GM13976 (cell line): ENCODE data around the gene GULP1.

Experiments
- DNase-seq: peaks from one replicate; pipeline ENCODE4 v3.0.0; 2012; ENCODE audit warnings: low spot score
- in situ Hi-C: fragments of 300-500 bp; cut with MboI; formaldehyde crosslinking; loops from one replicate; pipeline ENCODE4 v1.12.0; 2022; ENCODE audit warnings: low sequenced_read_pairs, mixed read lengths, inconsistent platforms; ENCODE audit not compliant: unreplicated experiment
- TF ChIP-seq, protein P1 (sequence below): IDR thresholded peaks from 2 replicates; pipeline ENCODE4 v1.5.1; 2012; ENCODE audit warnings: borderline replicate concordance, mild to moderate bottlenecking; ENCODE audit not compliant: insufficient read depth; ENCODE audit errors: extremely low read depth, missing control alignments, control extremely low read depth

GULP1 gene

DNA sequence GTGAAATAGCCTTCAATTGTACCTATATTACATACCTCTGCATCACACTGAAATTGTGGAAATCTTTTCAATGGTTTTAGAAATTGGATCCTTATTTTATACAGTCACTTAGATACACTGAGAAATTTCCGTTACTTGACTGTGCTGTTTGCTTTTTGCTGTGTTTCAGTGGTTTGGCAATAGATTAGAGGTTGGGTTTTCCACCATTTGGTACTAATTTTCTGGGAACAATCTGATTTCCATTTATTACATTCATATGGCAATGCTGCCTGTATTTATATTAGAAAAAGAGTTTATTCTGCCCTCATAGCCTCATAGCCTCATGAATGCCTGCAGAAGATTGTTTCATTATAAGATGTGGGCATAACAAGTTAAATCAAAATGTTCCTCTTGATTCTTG is 285.0 kb downstream of the GULP1 start:
- no peak for DNase-seq
- in situ Hi-C loops, result no loop called here

DNA sequence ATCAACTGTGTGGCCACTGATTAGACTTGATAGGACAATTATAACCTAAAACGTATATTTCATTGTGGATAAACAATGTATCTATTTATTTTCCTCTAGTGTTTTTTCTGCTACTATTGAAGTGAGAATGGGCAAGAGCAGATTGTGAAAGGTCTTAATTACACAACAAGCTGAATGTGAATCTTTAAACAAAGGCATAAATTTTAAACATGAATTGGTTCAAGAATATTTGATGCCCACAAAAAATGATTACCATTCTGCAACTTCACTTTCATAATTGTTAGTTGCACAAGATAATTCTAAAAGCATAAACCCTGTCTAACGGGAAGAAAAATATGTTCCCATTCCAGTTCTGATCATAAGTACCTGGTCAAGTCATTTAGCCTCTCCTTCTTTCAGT is 285.6 kb downstream of the GULP1 start:
- in situ Hi-C loops, result no loop called here
- no peak for DNase-seq
- TF ChIP-seq, protein P1, sequence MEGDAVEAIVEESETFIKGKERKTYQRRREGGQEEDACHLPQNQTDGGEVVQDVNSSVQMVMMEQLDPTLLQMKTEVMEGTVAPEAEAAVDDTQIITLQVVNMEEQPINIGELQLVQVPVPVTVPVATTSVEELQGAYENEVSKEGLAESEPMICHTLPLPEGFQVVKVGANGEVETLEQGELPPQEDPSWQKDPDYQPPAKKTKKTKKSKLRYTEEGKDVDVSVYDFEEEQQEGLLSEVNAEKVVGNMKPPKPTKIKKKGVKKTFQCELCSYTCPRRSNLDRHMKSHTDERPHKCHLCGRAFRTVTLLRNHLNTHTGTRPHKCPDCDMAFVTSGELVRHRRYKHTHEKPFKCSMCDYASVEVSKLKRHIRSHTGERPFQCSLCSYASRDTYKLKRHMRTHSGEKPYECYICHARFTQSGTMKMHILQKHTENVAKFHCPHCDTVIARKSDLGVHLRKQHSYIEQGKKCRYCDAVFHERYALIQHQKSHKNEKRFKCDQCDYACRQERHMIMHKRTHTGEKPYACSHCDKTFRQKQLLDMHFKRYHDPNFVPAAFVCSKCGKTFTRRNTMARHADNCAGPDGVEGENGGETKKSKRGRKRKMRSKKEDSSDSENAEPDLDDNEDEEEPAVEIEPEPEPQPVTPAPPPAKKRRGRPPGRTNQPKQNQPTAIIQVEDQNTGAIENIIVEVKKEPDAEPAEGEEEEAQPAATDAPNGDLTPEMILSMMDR, result no peak

More for the DNA sequence above, 285.0 kb downstream of the GULP1 start:
- TF ChIP-seq, protein P1, result no peak

DNA sequence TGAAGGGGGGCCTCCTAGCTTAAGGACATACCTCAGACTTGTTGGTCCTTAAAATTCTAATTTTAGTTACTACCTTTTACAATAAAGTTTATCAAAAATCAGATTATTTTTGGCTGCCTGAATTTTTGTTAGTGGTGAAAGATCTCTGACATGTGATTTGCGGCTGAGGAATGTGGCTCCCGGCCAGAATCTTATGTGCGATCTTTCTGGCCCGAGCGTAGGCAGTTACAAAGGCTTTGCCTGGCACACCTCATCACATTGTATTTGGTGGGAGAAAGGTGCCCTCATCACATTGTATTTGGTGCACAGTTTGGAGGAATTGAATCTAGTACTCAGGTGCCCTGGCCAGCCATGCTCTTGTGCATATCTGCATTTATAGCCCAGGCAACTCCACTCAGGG is 289.1 kb downstream of the GULP1 start:
- TF ChIP-seq, protein P1, result no peak
- DNase-seq, result no peak
- in situ Hi-C loops, result no loop called here

DNA sequence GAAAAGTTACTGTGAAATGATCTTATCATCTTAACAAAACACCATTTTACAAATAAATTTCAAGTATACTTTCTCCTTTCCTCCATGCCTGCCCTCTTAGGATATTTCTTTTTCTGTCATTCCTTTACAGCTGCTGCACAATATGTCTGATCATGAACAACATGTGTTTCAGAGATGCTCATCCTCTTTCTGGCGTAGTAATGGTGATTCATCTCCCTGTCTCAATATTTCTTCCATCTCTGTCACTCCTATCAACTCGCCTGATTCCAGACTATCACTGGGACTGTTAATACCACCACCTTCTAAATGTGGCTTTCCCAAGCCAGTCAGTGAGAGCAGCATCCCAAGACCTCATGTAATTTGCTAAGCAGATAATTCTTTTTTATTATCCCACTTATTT is 290.5 kb downstream of the GULP1 start:
- in situ Hi-C loops, result no loop called here
- DNase-seq, result no peak
- TF ChIP-seq, protein P1, result no peak

DNA sequence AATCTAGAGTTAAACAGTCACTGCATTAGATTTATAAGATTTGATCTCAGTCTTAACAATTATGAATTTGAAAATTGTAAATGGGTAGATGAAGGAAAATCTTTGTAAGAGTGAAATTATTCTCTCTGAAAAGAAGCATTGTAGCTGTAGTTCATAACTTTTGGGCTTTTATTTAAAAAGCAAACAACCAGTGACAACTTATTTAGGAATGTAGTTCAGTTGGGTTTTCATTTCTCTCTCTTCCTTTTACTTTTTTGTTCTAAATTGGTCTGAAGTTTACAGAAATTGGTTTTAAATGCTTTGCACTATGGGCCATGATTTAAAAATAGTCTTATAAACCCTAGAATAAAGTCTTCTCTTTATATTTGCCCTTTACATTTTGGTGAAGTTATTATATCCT is 296.6 kb downstream of the GULP1 start:
- TF ChIP-seq, protein P1, result no peak
- no peak for DNase-seq
- in situ Hi-C loops, result no loop called here

DNA sequence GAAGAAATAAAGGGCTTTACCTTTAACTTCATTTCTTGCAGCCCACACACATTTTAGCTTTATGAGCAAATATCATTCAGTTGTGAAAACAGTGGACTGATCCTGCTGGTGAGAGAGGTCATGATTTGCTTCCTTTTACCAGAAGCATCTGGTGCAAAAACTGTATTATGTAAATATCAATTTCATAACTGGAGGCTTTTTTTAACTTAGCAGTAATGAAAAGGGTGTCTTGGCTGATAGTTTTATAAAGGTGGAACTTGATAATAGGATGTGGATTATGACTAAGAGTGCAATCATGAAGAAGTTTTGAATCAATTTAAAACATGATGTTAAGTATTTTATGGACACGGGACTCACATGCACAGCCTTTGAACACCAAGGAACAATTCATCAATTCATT is 304.4 kb downstream of the GULP1 start:
- no peak for DNase-seq
- in situ Hi-C loops, result no loop called here
- TF ChIP-seq, protein P1, result no peak

DNA sequence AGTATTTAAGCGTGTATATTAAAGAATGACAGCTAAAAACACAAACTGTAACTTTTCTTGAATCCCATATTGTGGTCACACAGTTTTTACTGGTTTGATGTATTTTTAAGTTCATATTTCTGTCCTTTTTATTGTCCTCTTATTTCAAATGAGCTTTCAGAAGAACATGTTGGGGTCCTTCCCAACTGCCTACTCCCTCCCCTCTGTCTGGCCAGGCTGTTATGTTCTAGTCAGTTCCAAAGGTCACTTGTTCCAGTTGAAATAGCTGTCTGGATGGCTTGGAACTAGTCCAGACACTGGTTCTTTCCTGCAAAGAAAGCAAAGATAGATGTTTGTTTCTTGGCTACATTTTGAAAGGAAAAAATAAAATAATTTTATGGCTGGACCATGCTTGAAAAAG is 306.9 kb downstream of the GULP1 start:
- in situ Hi-C loops, result no loop called here

More for the DNA sequence above, 306.9 kb downstream of the GULP1 start:
- TF ChIP-seq, protein P1, result no peak
- DNase-seq, result no peak
